Subcutaneous abdominal adipose tissue (tissue), 5 donors: Measurements from ENCODE around the gene AGAP1.

Experiments
- H3K27ac ChIP-seq: one replicate; pipeline ENCODE4 v1.7.0; 2013; ENCODE audit warnings: low read depth, mild to moderate bottlenecking, inconsistent platforms, low read length, moderate library complexity
- H3K27me3 ChIP-seq, 5 donors: one replicate each; pipeline ENCODE4 v1.7.0; 2013; ENCODE audit warnings: low read length in 5 of 5, inconsistent platforms in 1 of 5; ENCODE audit not compliant: control insufficient read depth in 5 of 5, insufficient read depth in 4 of 5
- H3K36me3 ChIP-seq, 5 donors: one replicate each; pipeline ENCODE4 v1.7.0; 2013; ENCODE audit warnings: low read length in 5 of 5; ENCODE audit not compliant: control insufficient read depth in 5 of 5, insufficient read depth in 5 of 5
- H3K4me1 ChIP-seq, 5 donors: one replicate each; pipeline ENCODE4 v1.7.0; 2013; ENCODE audit warnings: low read length in 5 of 5, mild to moderate bottlenecking in 3 of 5, moderate library complexity in 1 of 5; ENCODE audit not compliant: control insufficient read depth in 5 of 5, insufficient read depth in 5 of 5
- H3K4me3 ChIP-seq, 5 donors: one replicate each; pipeline ENCODE4 v1.7.0; 2013; ENCODE audit warnings: low read length in 5 of 5, low read depth in 1 of 5
- H3K9ac ChIP-seq, 5 donors: one replicate each; pipeline ENCODE4 v1.7.0; 2013; ENCODE audit warnings: low read length in 5 of 5, mild to moderate bottlenecking in 4 of 5, moderate library complexity in 3 of 5
- H3K9me3 ChIP-seq, 5 donors: one replicate each; pipeline ENCODE4 v1.7.0; 2013; ENCODE audit warnings: low read length in 5 of 5; ENCODE audit not compliant: control insufficient read depth in 5 of 5
- donor health status: healthy.
- donor health status: healthy.
- donor health status: healthy.
- donor health status: healthy.
- donor health status: healthy.

The AGAP1 gene

DNA sequence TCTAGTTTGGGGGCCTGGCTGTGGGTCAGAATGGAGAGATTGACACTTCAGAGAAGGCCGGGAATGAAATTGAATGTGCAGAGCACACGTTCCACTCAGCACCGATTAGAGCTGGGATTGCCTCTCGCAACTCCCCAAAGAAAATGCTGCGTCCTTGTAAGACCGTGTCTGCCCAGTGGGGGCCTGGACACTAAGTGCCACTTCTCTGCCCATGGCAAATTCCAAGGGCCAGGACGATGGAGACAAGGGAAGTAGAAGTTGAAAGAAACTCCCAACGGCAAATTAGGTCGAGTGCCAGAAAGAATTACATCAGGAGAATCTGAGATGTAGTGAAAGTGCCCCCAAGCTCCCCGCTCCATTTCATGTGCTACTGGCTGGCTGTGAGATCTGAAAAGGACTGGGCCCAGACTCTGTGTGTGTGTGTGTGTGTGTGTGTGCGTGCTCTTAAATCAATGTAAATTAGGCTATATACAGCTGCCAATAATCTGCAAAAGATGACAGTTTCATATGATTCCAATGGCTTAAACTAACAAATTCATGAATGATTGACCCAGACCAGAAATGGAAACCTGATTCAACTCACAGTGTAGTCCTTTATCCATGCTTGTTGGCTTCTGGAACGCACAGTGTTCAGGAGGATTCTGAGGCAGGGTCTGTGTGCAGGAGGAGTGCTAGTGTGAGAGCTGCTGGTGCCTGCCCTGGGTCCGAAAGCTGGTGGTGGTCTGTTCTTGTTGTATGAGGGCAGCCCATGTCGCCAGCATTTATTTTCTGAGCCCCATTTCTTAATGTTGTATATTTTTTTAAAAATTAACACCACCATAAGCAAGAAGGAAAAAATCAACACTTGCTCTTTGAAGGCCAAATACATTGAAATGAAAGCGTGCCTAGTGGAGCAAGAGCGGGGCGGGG, 234.3 kb downstream of the AGAP1 start:
- peaks cover 0 to 1% (median 0%) of the 10 kb centered on the region in 5 donors for H3K36me3 ChIP-seq
- H3K4me3 ChIP-seq: no peak overlapping the region
- H3K4me1 ChIP-seq: peaks cover 8 to 33% (median 23%) of the 10 kb centered on the region in 5 donors
- no peaks in the 10 kb centered on the region for H3K9me3 ChIP-seq
- H3K9ac ChIP-seq: no peak overlapping the region
- H3K27me3 ChIP-seq: peaks cover 0 to 3% (median 0%) of the 10 kb centered on the region in 5 donors
- H3K27ac ChIP-seq: no peak overlapping the region

DNA sequence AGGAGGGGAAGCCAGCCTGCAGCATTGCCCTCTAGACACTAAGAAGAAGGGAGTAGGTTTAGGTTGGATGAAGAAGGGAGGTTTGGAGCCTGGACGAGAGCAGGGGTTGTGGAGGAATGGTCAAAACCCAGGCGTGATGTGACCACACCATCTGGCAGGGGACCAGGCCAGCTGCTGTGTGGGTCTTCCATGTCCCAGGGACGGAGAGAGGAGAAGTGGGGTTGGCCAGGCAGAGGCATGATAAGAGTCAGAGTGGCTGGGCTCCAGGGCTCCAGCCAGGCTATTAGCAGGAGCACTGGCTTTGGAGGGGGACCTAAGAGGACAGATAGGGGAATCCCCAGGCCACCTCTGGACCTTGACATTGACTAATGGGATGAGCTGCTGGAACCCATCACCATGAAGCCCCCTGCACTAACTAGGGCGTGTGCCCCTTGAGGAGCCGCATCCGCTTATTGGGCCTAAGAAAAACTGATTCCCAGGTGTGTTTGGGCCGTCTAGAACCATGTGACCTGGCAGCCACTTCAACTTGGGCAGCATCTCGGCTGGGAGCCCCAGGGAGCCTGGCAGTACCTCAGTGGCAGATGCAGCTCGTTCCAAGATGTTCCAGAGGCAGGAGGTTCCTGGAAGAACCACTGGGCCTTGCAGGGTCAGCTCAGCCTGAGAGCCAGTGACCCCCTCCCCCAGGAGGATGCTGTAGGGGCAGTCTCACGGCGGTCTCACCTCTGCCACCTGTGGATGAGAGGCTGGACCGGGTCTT, 235.1 kb downstream of the AGAP1 start:
- Histone ChIP-seq H3K4me3 (no peak overlapping the region), H3K27ac (no peak overlapping the region), H3K9ac (no peak overlapping the region), H3K36me3 (no peaks in the 10 kb centered on the region), H3K27me3 (peaks cover 0 to 3% (median 0%) of the 10 kb centered on the region in 5 donors), H3K9me3 (no peaks in the 10 kb centered on the region), H3K4me1 (peaks cover 6 to 27% (median 20%) of the 10 kb centered on the region in 5 donors)

DNA sequence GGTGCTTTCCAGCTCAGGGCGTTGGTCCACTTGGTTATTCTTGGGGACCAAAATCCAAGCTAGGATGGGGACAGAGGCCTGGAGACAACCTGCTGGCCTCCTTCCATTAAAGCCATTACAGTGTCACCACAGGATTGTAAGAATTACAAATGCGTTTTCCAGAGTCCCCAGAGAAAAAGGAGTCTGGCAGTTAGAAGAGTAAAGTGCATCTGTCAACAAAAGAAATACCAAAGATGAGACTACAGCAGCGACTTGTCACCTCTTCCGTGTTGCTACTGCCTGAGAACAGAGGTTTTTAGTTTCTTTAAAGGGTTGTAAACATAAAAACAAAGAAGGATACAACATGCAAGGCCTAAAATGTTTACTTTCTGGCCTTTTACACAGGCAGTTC, 235.7 kb downstream of the AGAP1 start:
- no peak overlapping the region for H3K4me3 ChIP-seq
- no peaks in the 10 kb centered on the region for H3K9me3 ChIP-seq
- no peaks in the 10 kb centered on the region for H3K27me3 ChIP-seq
- no peak overlapping the region for H3K9ac ChIP-seq
- H3K27ac ChIP-seq: no peak overlapping the region
- no peaks in the 10 kb centered on the region for H3K36me3 ChIP-seq
- H3K4me1 ChIP-seq: peaks cover 4 to 22% (median 15%) of the 10 kb centered on the region in 5 donors

DNA sequence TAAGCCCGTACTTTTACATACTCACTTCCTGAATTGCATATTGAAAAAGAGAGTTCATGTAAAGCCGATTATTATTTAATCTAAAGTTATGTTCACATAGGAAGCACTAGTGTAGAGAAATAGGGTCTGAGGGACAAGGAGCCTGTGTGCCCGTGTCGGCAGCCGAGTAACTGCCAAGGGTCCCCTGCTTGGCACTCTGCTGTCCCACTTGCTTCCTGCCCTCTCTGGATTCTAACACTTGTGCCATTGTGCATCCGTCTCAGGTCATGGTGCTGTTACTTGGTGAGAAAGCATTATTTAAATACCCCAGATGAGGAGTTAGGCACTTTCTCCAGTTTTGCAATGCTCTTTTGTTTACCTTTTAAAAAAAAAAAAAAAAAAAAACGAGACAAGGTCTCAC, 236.3 kb downstream of the AGAP1 start:
- Histone ChIP-seq H3K36me3 (no peaks in the 10 kb centered on the region), H3K9me3 (no peaks in the 10 kb centered on the region), H3K9ac (no peak overlapping the region), H3K27me3 (no peaks in the 10 kb centered on the region), H3K4me3 (no peak overlapping the region), H3K27ac (no peak overlapping the region), H3K4me1 (peaks cover 3 to 20% (median 14%) of the 10 kb centered on the region in 5 donors)

DNA sequence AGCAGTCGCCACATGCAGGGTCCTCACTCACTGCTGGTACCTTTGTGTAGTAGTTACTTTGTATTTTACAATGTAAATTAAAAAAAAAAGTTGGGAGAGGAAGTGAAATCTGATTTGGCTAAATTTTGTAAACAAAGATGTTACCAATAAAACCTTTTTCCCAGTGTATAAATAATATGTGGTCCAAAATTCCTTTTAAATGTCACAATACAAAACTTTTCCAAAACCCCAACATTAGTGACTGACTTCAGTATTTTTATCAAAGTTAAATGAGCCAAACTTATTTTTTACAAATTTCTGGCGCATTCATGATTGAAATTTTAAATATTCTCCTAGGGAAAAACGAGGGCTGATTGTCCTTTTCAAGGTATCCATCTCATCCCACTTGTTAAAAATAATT, 239.9 kb downstream of the AGAP1 start:
- H3K4me1 ChIP-seq: peaks cover 5 to 11% (median 9%) of the 10 kb centered on the region in 5 donors
- no peak overlapping the region for H3K27ac ChIP-seq
- no peak overlapping the region for H3K9ac ChIP-seq
- H3K27me3 ChIP-seq: no peaks in the 10 kb centered on the region
- no peak overlapping the region for H3K4me3 ChIP-seq
- H3K36me3 ChIP-seq: peaks cover 0 to 4% (median 2%) of the 10 kb centered on the region in 5 donors
- no peaks in the 10 kb centered on the region for H3K9me3 ChIP-seq

DNA sequence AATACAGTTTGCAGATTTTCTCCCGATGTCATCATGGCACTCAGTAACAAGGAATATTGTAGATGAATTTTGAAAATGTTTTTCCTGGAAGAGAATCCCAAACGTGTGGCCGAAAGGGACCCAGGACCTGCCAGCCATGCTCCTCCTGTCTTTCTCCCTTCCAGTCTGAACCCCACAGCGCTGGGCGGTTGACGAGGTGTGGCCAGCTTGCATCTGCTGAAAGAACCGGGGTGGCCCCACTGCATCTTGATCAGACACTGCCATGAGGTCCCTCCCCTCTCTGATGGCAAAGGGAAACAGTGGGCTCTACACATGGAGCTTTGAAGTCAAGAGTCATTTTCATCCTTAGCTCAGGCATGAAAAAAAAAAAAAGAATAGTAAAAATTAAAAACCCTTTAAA, 240.3 kb downstream of the AGAP1 start:
- H3K27ac ChIP-seq: no peak overlapping the region
- peaks cover 0 to 4% (median 2%) of the 10 kb centered on the region in 5 donors for H3K36me3 ChIP-seq
- no peaks in the 10 kb centered on the region for H3K27me3 ChIP-seq

DNA sequence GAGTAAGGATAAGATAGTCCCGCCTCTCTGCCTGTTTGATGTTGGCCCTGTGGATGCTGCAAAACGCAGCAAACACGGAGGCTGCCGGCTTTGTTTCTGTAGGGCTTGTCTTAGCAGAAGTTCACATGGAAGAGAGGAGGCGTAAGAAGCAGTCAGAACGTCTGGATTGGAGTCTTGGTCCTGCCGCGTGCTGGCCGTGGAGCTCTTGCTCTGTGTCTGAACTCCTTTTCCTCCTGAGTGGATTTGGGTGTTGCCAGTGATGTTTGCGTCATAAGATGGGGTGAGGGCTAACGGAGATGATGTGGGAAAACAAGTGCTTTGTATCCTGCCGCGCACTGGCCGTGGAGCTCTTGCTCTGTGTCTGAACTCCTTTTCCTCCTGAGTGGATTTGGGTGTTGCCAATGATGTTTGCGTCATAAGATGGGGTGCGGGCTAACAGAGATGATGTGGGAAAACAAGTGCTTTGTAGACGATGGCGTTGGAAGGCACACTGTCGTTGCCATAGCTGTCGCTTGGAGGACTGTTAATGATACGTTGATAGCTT, 240.9 kb downstream of the AGAP1 start:
- no peak overlapping the region for H3K9ac ChIP-seq
- H3K27ac ChIP-seq: no peak overlapping the region
- no peaks in the 10 kb centered on the region for H3K9me3 ChIP-seq
- H3K4me3 ChIP-seq: peak overlapping the region in 1 of 5 donors; percentile 31
- no peaks in the 10 kb centered on the region for H3K27me3 ChIP-seq
- peaks cover 4 to 11% (median 5%) of the 10 kb centered on the region in 5 donors for H3K4me1 ChIP-seq
- peaks cover 0 to 4% (median 2%) of the 10 kb centered on the region in 5 donors for H3K36me3 ChIP-seq

More for the DNA sequence above, 240.3 kb downstream of the AGAP1 start:
- H3K4me1 ChIP-seq: peaks cover 5 to 11% (median 6%) of the 10 kb centered on the region in 5 donors
- no peaks in the 10 kb centered on the region for H3K9me3 ChIP-seq
- H3K4me3 ChIP-seq: no peak overlapping the region
- H3K9ac ChIP-seq: no peak overlapping the region

DNA sequence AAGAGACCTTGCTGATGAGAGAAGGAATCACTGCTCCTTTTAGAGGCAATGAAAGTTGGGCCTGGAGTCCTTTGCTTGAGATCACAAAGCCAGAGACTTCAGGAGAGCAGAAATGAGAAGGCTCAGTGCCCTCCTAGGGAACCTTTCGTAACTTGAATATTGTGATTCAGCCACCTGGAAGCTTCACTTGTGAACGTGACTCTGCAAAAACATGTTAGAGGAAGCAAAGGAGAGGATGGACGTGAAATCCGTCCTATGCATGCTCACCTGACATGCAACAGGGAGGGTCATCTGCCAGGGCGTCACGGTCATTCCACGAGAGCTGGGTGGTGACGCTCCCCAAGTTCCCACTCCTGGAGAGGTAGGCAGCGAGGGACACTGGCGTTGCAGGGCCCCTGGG, 243.6 kb downstream of the AGAP1 start:
- Histone ChIP-seq H3K27ac (no peak overlapping the region), H3K9me3 (no peaks in the 10 kb centered on the region), H3K27me3 (no peaks in the 10 kb centered on the region), H3K9ac (no peak overlapping the region), H3K4me1 (peaks cover 4 to 11% (median 10%) of the 10 kb centered on the region in 5 donors), H3K4me3 (no peak overlapping the region), H3K36me3 (peaks cover 0 to 8% (median 5%) of the 10 kb centered on the region in 5 donors)

DNA sequence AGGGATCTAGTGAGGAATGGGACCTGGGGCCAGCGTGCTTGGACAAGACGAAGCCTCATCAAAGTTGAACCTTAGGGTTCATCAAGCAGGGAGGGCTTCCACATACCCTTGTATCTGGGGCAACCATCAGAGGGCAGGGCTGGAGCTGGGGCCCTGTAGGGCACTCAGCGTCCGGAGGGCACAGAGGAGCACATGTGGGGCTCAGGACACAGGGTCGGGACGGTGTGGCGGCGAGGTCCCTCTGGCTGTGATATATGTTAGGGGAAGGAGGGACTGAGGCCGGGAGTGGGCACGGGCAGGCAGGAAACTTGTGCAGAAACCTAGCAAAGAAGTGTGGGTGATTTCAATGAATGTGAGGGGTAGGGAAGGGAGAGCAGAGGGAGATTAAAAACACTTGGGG, 244.0 kb downstream of the AGAP1 start:
- Histone ChIP-seq H3K27me3 (no peaks in the 10 kb centered on the region), H3K9me3 (no peaks in the 10 kb centered on the region), H3K4me1 (peaks cover 3 to 11% (median 10%) of the 10 kb centered on the region in 5 donors), H3K9ac (no peak overlapping the region), H3K36me3 (peaks cover 0 to 8% (median 6%) of the 10 kb centered on the region in 5 donors), H3K27ac (no peak overlapping the region), H3K4me3 (no peak overlapping the region)
